ENCODE data around the gene KRTDAP.

Gene KRTDAP, protein sequence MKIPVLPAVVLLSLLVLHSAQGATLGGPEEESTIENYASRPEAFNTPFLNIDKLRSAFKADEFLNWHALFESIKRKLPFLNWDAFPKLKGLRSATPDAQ

DNA sequence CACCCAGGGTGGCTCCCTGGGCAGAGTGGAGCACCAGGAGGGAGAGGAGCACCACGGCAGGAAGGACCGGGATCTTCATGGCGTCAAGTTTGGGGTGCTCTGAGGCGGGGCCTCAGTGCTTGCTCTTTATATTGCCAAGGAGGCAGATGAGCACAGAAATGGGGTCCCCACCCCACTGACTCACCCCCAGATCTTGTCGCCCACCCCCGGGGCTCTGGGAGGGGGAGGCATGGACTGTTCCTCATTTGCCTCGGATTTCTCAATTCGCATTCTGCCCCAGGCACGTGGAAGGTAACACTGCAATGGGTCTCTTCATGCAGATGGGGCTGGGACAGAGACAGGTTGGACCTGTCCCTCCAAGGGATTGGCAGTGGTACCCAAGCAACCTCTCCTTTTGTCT lies at the start of gene KRTDAP:
TSS of gene KRTDAP (minus strand) at position 101 of the 400 bp plus-strand sequence. CDS start at position 79, 22 bp downstream.
- no peak for DNase-seq

DNA sequence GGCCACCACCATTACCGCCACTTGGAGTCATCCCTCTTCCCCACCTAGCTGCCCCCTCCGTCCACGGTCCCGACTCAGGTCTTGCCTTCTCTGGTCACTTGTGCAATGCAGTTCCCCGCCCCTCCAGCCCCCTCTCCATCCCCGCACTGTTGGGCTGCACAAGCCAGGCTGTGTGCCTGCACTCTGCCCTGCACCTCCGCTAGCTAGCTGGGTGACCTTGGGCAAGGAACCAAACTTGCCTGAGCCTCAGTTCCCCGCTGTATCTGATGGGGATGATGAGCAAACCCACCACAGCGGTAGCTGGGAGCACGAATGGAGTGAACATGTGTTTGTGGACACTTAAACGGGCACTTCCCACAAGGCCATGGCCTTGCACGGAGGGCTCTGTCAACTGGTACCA lies 49.6 kb upstream of the KRTDAP start:
- no peak for DNase-seq

DNA sequence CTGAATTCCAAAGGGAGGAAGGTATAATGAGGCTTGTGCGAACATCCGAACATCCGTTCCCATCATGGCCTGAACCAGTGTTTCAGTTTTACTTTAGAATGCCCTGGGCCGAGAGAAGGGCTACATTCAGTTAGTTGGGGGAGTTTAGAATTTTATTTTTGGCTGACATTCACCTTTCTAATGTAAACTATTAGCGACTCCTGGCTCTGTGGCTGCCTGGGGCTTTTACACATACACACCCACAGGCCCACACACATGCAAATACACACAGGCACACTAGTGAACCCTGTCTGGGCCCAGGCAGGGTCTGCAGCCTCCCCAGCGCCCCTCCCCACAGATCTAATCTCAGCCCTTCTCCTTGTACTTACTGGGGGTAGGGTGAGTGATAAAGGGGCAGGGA lies 49.0 kb upstream of the KRTDAP start:
- DNase-seq: no peak

DNA sequence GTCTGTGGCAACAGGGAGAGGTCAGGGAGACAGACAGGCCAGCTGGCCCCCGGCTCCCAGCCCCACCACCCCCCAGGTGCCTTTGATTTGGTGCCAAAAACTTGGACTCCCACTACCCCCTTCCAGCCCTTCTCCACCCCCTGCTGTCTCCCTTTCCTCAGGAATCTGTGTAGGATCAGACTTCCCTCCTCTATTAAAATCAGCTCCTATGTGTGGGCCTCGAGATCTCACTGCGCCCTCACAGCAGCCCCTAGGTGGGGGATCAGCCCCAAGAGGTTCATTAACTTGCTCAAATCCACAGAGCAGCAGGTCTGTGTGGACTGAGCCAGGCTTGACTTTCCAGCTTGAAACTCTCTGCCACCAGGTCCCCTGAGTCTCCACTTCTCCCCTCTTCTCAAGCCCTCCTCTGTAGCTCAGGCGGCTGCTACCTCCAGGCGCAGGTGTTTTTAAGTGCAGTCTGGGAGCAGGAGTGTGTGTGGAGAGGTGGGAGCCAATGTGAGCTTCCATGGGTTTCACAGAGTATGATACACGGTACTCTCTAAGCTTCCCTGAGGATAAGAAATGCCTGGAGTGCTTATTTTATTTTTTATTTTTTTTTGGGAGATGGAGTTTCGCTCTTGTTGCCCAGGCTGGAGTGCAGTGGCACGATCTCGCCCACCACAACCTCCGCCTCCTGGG lies 44.7 kb upstream of the KRTDAP start:
- no peak for DNase-seq

DNA sequence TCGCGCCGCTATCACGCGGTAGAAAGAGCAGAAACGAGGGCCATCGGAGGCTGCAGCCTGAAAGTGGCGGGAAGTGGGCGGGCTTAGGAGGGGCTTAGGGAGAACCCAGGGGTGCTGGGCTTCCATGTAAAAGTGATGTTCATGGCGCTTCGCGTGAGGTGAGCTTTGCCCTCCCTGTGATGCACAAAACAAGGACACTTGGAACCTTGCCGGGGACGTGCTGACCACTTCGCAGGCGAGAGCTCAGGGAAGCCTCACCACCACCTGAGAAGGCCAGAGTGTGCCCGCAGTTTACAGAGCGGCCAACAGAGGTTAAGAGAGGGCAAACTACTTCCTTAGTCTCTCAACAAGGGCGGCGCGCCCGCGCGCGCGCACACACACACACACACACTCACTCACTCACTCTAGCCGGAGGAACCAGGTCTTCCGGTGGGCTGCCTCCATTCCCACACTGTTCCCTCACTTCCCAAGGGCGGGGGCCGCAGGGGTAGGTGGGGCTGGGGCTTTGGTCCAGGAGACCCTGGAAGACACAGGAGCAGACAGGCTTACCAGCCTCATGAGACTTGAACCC lies 43.6 kb upstream of the KRTDAP start:
- peak; percentile 46 for DNase-seq

DNA sequence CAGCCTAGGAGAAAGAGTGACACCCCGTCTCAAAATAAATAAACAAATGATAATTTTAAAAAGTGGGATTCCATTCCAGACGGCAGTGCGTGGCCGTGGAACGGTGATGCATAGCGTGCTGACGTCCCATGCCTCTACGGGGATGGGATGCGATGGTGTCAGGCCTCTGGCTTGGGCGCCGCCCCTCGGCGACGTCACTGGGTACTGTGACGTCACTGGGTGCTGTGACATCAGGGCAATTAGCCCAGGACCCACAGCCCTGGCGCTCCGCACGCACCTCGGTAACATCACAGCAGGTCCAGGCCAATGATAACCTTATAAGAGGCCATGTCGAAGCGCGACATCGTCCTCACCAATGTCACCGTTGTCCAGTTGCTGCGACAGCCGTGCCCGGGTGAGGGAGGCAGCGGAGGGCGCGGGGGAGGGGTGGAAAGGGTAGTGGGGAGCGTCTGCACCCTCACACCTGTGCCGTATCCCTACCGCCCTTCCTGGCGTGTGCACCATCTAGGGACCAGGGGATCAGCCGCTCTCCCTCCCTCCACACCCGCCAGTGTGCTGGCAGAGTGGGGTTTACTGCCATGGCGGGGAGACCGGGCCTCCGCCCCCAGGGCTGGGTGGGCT lies 43.0 kb upstream of the KRTDAP start, which contains the start of gene GAPDHS:
TSS of gene GAPDHS (plus strand) at position 256 of the 621 bp plus-strand sequence. CDS start at position 328, 72 bp downstream.
- DNase-seq: no peak

DNA sequence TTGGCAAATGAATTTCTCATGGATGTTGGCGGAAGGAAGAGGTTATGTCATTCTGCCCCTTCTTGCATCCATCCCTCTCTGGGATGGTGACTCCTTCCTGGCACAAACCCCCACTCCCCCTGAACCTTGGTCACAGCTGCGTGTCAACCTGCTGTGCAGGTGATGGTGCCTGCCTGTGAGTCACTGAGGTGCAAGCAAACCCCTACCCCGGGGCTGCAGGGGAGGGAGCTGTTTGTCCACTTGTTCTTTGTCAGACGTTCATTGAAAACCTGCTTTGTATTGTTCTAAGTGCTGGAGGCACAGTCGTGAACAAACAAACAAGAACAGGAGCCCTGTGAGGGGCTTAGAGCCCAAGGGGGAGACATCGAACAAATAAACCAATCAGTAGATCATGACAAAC lies 41.0 kb upstream of the KRTDAP start:
- no peak for DNase-seq

DNA sequence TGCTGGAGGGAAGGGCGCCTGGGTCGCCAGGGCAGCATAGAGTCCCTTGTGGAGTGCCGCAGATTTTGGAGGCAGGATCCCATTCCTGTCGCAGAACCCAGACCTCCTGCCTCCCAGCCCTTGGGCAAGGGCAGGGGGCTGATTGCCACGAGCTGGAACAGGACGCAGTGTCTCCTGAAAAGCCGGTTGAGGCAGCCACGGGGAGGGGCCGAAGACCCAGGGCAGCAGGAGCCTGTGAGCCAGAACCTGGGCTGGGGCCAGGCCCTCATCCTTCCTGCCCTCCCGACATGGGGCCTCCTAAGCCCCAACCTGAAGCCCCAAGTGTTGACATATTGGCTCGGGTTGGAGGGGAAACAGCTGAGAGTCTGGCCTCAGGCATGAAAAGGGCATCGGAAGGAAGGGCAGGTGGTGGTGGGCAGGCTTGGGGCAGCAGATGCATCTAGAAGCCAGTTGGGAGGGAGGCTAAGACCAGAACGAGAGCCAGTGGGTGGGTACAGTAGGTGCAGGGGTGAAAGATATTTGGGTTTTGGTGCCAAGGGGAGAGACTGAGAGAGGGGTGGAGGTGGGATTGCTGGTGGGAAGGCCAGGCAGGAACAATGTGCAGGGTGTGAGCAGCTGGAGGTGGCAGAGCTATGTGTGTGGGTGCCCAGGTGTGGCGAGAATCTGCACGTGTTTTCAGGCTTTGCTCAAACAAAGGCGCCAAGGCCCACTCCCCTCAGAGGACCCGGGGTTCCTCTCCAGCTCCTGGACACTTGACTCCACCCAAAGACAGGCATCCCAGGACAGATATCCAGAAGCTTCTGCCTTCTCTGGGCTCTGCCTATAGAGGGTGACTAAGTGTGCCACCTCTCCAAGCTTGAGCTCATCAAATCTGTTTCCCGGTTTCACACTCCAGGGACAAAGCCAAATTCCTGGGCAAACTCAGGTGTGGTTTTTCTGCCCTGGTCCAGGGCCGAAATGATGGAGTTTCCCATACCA lies 39.3 kb upstream of the KRTDAP start:
- no peak for DNase-seq

DNA sequence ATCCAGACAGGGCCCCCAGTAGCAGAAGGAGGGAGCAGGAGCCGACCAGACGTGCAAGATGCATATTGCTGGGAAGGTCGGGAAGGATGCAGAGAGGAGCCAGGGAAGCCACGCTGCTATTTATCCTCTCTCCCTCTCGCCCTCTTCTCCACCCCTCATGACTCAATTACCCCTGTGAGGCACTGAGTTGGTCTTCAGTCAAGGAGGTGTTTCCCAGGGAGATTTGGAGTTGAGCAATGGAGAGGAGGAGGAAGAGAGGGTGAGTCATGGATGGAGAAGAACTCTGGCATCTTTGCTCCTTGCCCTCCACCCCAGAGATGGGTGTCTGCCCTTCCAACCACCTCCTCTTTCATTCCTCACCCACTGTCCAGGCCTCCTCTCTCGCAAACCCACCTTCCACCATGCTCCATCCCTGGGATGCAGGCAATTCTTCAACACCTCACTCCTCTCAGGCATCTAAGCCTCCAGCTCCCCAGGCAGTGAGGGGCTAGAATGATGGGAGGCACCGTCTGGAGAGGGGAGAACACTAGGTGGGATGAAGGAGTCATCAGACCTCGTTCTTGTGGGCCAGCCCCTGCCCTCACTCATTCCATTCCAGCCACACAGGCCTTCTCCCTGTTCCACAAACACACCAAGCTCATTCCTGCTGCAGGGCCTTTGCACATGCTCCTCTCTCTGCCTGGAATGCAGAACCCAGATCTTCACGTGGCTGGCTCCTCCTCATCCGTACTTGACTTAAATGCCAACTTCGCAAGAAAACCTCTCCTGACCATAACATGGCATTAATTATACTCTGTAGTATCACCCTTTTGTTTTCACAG lies 38.2 kb upstream of the KRTDAP start, which contains the start of gene SBSN:
TSS of gene SBSN (minus strand) at position 94 of the 821 bp plus-strand sequence. CDS start at position 64, 30 bp downstream.
- DNase-seq: no peak

DNA sequence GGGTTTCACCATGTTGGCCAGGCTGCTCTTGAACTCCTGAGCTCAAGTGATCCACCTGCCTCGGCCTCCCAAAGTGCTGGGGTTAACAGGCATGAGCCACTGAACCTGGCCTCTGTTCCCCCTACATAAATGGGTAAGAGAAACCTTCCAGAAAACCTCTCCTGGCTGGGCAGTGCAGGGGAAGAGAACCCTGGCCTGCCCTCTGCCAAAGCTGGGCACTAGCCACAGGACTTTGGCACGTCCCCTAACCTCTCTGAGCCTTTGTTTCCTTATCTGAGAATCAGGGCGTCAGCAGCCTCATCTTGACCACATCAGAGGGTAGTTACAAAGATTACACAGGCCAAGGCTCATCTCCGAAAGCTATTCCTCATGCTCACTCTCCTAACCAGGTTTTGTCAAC lies 35.6 kb upstream of the KRTDAP start:
- DNase-seq: no peak

DNA sequence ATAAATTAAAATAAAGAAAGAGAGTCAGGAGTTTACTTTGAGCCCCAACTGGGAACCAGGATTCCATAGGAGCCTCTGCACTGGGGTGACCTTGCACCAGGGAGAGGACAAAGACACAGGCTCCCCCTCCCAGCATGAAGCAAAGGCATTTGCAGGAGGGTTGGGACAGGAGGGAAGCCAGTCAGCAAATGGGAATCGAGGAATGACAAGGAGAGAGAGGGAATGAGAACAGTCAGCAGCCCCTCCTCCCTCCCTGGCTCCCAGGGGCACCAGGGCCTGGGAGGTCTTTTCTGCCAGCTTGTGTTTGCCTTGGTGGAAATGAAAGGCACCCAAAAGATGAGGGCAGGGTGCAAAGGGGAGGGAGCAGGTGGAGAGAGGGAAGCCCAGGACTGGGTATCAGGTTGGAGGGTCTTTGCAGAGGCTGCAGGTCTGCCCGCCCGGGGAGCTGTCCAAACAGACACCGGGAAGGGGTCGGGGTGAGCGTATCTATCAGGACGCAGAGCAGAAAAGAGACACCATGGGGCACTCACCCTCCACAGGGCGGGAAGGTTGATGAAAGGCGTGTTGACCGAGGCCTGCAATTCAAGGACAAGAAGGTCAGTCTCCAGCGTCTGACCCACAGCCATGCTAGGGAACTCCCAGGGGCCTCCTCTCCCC lies 34.0 kb upstream of the KRTDAP start:
- DNase-seq: no peak

DNA sequence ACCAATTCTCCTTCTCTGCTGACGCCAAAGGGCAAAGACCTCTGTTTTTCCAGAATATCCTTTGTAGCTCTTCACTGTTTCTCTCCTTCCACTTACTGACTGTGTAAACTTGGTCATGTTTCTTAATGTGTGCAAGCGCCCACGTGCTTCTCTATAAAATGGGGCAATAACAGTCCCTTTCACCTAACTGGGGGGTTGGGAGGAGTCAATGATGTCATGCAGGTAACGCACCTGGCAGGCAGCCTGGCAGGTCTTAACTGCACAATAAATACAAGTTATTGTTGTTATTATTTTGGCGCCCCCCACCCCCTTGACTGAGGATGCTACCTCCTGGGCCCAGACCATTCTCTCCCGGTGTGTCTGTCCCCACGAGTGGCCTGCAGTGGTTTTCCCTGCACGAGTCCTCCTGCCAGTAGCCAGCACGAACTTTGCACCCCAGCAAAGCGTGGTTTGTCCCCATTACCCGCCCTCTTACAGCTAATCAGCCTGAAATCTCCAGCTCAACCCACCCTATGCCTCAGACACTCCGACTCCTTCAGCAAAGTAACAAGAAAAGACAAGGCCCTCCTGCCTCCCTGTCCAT lies 32.6 kb upstream of the KRTDAP start:
- DNase-seq: no peak

DNA sequence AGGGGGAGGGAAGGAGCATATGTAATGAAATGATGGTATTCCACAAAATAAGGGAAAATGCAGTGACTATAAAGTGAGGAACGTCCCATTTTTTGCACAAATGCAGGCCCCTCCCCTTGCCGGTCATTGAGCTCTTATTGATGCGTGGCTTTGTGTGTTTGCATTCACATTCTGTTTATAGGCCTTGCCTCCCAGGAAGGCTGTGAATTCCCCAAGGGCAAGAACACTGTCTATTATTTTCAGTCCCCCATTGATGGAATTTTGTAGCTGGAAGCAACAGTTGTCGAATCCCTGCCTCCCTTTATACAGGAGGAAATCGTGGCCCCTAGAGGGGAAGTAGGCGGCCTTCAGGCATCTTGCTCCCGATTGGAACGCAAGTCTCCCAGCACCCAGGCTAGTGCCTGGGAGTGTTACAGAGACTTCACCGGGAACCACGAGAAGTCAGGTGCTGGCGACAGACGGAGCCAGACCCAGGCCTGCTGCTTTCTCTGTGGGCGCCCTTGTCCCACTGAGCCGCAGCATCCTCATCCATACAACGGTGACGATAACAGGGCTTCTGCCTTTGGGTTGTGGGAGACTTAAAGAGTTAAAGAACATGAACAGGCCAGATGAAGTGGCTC lies 31.0 kb upstream of the KRTDAP start:
- no peak for DNase-seq

DNA sequence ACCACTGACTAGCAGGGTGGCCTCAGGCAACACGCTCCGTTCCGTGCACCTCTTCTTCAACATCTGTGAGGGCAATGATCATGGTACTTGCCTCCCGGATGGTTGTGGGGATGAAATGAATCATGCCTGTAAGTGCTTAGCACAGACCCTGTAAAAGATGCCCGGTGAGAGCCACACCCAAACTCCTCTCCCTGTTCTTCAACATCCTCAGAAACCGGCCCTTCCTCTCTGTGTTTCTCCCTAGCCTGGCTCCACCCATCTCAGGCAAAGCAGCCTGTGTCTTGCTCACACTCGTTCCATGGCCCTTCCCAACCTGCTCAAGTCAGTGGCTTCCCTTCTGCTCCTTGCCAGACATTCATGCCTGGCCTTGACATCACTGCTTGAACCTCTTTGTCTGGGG lies 29.0 kb upstream of the KRTDAP start:
- DNase-seq: no peak

DNA sequence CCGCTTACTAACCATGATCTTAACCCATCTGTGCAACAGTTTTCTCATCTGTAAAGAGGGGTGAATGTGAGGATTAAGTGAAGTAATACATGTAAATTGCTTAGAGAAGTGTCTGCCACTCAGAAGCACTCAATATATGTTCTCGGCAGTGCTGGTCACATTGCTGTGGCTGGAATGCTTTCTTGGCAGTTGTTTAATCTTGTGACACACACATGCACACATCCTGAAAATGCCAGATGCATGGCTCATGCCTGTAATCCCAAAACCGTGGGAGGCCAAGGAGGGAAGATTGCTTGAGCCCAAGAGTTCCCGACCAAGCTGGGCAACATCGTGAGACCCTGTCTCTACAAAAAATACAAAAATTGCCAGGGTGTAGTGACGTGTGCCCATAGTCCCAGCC lies 28.0 kb upstream of the KRTDAP start:
- DNase-seq: no peak

DNA sequence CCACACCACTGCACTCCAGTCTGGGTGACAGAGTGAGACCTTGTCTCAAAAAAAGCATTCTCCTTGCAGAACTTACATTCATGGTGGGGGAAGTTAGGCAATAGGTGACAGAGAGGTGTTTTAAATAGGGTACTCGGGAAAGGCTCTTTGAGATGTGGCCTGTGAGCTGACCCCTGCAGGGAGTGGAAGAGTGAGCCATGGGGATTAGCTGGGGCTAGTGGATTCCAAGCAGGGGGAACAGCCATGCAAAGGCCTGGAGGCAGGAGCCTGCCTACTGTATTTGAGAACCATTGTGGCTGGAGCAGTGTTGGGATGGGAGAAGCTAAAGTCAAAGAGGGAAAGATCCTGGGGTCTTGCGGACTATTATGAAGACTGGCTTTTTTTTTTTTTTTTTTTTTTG lies 27.1 kb upstream of the KRTDAP start:
- no peak for DNase-seq

DNA sequence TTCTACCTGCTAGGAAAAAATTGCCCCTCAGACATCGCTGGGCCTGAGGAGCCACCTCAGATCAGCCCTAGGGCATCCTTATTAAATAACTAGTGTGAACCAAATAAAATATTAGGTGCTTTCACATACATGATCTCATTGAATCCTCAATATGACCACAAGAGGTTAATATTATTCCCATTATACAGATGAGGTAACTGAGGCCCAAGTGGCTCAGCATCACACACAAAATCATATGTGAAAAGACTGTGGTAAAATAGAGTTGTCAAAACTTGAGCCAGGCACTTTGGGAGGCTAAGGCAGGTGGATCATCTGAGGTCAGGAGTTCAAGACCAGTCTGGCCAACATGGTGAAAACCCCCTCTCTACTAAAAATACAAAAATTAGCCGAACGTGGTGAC lies 26.0 kb upstream of the KRTDAP start:
- no peak for DNase-seq

DNA sequence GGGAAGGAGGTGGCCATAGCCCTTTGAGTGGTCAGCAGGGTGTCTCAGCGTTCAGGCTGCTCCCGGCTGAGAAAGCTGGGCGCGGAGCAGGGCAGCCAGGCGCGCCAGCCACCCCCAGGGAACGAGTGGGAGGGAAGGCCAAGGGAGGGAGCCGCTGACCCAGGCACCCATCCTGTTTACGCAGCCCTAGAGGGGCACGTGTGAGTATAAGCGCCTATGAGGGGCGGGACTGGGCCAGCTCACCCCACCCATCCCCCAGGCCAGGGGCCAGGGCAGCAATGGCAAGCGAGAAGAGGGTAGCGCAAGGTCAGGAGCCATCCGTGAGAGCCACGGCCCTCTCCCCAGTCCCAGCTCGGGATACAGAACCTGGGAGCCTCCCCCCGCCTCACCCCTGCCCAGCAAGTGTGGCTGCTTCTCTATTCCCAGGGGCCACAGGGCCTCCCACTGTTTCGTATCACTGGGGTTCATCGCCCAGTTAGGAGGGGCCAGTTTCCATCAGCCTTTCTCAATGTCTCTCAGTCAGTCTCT lies 24.1 kb upstream of the KRTDAP start:
- DNase-seq: no peak

DNA sequence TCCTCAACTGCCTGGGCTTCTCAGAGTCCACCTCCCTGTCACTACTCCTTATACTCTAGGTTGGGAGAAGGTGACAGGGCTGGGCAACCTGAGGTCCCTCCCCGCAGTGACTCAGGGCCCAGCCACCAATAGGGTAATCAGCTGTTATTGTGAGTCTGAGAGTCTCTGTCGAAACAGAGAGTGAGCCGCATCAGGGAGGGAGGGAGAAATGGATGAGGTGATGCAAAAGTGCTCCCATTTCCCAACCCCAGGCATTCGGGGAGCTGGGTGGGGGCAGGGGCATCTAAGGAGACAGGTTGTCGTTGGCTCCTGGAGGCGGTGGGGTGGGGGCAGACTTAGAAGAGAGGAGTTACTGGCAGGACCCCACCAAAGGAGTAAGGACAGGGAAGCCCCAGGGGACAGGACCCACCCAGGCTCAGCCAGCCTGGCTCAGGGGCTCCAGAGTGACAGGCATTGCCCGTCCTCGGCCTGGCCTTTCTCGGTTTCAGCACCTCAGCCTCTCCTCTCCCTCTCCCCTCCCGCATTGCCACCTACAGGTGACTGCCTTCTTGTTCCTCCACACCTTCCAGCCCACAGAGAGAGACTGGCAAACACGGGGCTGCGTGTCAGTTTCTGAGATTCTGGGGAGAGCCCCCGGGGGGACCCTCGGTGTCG lies 23.5 kb upstream of the KRTDAP start, which contains the start of gene DMKN:
TSS of gene DMKN (minus strand) at position 22 of the 654 bp plus-strand sequence. CDS start 174 bp downstream, outside the sequence.
- DNase-seq: no peak
